Activated CD4-positive, alpha-beta T cell treated with anti-CD3 and anti-CD28 coated beads for 4 hours (primary cell): Measurements from ENCODE around the gene PCDHB13.
A peak's percentile ranks its signal among the peaks of the same experiment; 100 is the strongest.
"Not testable (repeated sequence)": the region's sequence is repeated elsewhere in the genome, so short reads cannot be mapped to it uniquely, and the experiment has no call there.

Source experiments
- DNase-seq, 2 donors: peaks; one replicate each; pipeline ENCODE4 v3.0.0-alpha.2; 2020

The PCDHB13 gene

GRCh38 chr5:141213656-141214339 is at the start of gene PCDHB13:
Gene PCDHB13, plus strand, starts transcription at chr5:141213919. Its CDS starts 205 bp downstream, at chr5:141214124.
- not testable (repeated sequence) for DNase-seq

- DNase-seq, result no peak
Measured at GRCh38 chr5:141172381-141173204, 41.1 kb upstream of the PCDHB13 start, which contains the start of gene PCDHB7. Gene PCDHB7, plus strand, starts transcription at chr5:141172644. Its CDS starts 192 bp downstream, at chr5:141172836.

- not testable (repeated sequence) for DNase-seq
Measured at GRCh38 chr5:141174291-141175104, 39.2 kb upstream of the PCDHB13 start.

- no peak for DNase-seq
Measured at GRCh38 chr5:141175933-141176332, 37.8 kb upstream of the PCDHB13 start.

- DNase-seq, result not testable (repeated sequence)
Measured at GRCh38 chr5:141177577-141178191, 36.0 kb upstream of the PCDHB13 start, which contains the start of gene PCDHB8. Gene PCDHB8, plus strand, starts transcription at chr5:141177790. Its CDS starts 245 bp downstream, at chr5:141178035.

GRCh38 chr5:141179371-141179770 is 34.3 kb upstream of the PCDHB13 start:
- DNase-seq, result not testable (repeated sequence)

- DNase-seq, result not testable (repeated sequence)
Measured at GRCh38 chr5:141179876-141180275, 33.8 kb upstream of the PCDHB13 start.

GRCh38 chr5:141180313-141180712 is 33.4 kb upstream of the PCDHB13 start:
- no peak for DNase-seq

GRCh38 chr5:141182248-141182647 is 31.5 kb upstream of the PCDHB13 start, which contains the start of gene PCDHB16:
Gene PCDHB16, plus strand, starts transcription at chr5:141182387. Its CDS starts 173 bp downstream, at chr5:141182560.
- DNase-seq, result no peak

GRCh38 chr5:141184117-141184855 is 29.4 kb upstream of the PCDHB13 start:
- not testable (repeated sequence) for DNase-seq

GRCh38 chr5:141186897-141187512 is 26.7 kb upstream of the PCDHB13 start, which contains the start of gene PCDHB9:
Gene PCDHB9, plus strand, starts transcription at chr5:141187161. Its CDS starts 158 bp downstream, at chr5:141187319.
- DNase-seq, result peak in 1 of 2 donors; percentile 7

- not testable (repeated sequence) for DNase-seq
Measured at GRCh38 chr5:141188682-141189081, 25.0 kb upstream of the PCDHB13 start.

GRCh38 chr5:141189131-141189530 is 24.6 kb upstream of the PCDHB13 start:
- not testable (repeated sequence) for DNase-seq

- DNase-seq, result no peak
Measured at GRCh38 chr5:141192110-141192725, 21.5 kb upstream of the PCDHB13 start, which contains the start of gene PCDHB10. Gene PCDHB10, plus strand, starts transcription at chr5:141192353. Its CDS starts 200 bp downstream, at chr5:141192553.

GRCh38 chr5:141194332-141194731 is 19.4 kb upstream of the PCDHB13 start:
- not testable (repeated sequence) for DNase-seq

GRCh38 chr5:141196363-141196762 is 17.4 kb upstream of the PCDHB13 start:
- no peak for DNase-seq

- no peak for DNase-seq
Measured at GRCh38 chr5:141199359-141200235, 14.1 kb upstream of the PCDHB13 start, which contains the start of gene PCDHB11. Gene PCDHB11, plus strand, starts transcription at chr5:141199627. Its CDS starts 148 bp downstream, at chr5:141199775.

- DNase-seq, result not testable (repeated sequence)
Measured at GRCh38 chr5:141201126-141201525, 12.6 kb upstream of the PCDHB13 start.

GRCh38 chr5:141201646-141202045 is 12.1 kb upstream of the PCDHB13 start:
- not testable (repeated sequence) for DNase-seq
